DOHH2 (cell line): ENCODE measurements around the gene TRABD2A.

ENCODE experiments used
- H3F3A ChIP-seq: fragments of 200-600 bp; sonication (generic), shearing (Covaris generic); 2 replicates; pipeline ENCODE4 v1.6.0; 2016; ENCODE audit warnings: antibody characterized with exemption, mild to moderate bottlenecking; ENCODE audit not compliant: control insufficient read depth, insufficient read depth
- H3K27ac ChIP-seq: fragments of 200-600 bp; sonication (generic); 2 replicates; pipeline ENCODE4 v1.5.1; 2014; ENCODE audit warnings: low read depth, mild to moderate bottlenecking, low read length, moderate library complexity
- H3K27me3 ChIP-seq: fragments of 200-600 bp; sonication (generic); 2 replicates; pipeline ENCODE4 v1.6.1; 2014; ENCODE audit warnings: mild to moderate bottlenecking, low read length, mixed read lengths; ENCODE audit not compliant: control insufficient read depth
- H3K36me3 ChIP-seq: fragments of 200-600 bp; sonication (generic); 2 replicates; pipeline ENCODE4 v1.6.1; 2014; ENCODE audit warnings: mild to moderate bottlenecking, low read length, moderate library complexity, mixed read lengths; ENCODE audit not compliant: control insufficient read depth
- H3K4me1 ChIP-seq: fragments of 200-600 bp; sonication (generic); 2 replicates; pipeline ENCODE4 v1.6.1; 2014; ENCODE audit warnings: mild to moderate bottlenecking, low read length, mixed read lengths; ENCODE audit not compliant: control insufficient read depth
- H3K4me2 ChIP-seq: fragments of 200-600 bp; sonication (generic); 2 replicates; pipeline ENCODE4 v1.6.0; 2014; ENCODE audit warnings: mild to moderate bottlenecking, low read length, moderate library complexity
- H3K4me3 ChIP-seq: fragments of 200-600 bp; sonication (generic); 2 replicates; pipeline ENCODE4 v1.5.1; 2014; ENCODE audit warnings: mild to moderate bottlenecking, low read length, mixed read lengths
- H3K79me2 ChIP-seq: fragments of 200-600 bp; sonication (generic); 2 replicates; pipeline ENCODE4 v1.6.1; 2014; ENCODE audit warnings: mild to moderate bottlenecking, low read length, mixed read lengths; ENCODE audit not compliant: control insufficient read depth
- H3K9me2 ChIP-seq: fragments of 200-600 bp; sonication (generic); replicated peaks from 2 replicates; pipeline ENCODE4 v1.6.1; 2014; ENCODE audit warnings: mild to moderate bottlenecking, low read length, mixed read lengths; ENCODE audit not compliant: control insufficient read depth
- H3K9me3 ChIP-seq: fragments of 200-600 bp; sonication (generic); 2 replicates; pipeline ENCODE4 v1.6.1; 2014; ENCODE audit warnings: antibody characterized with exemption, low read length, mixed read lengths; ENCODE audit not compliant: control insufficient read depth, insufficient read depth
- H4K20me1 ChIP-seq: fragments of 200-600 bp; sonication (generic); 2 replicates; pipeline ENCODE4 v1.6.0; 2014; ENCODE audit warnings: low read depth, mild to moderate bottlenecking, antibody characterized with exemption, low read length, moderate library complexity; ENCODE audit not compliant: control insufficient read depth, insufficient read depth
- CTCF ChIP-seq: fragments of 200-600 bp; sonication (generic); IDR thresholded peaks from one replicate; pipeline ENCODE4 v1.5.1; 2014; ENCODE audit warnings: antibody characterized with exemption, mild to moderate bottlenecking, low read depth, low read length; ENCODE audit not compliant: poor library complexity, severe bottlenecking
- EZH2phosphoT487 ChIP-seq: fragments of 200-600 bp; sonication (generic); IDR thresholded peaks from 2 replicates; pipeline ENCODE4 v1.6.1; 2017; ENCODE audit warnings: borderline replicate concordance, mild to moderate bottlenecking, antibody characterized with exemption, low read length, moderate library complexity, mixed read lengths

The TRABD2A gene

GRCh38 chr2:84889332-84889731 lies 8.4 kb upstream of the TRABD2A start:
- Histone ChIP-seq H3K4me2 (peak overlapping the region; percentile 86), H3F3A (peaks cover 14% of the 10 kb centered on the region), H3K4me3 (peak overlapping the region; percentile 70), H3K27ac (peak overlapping the region; percentile 78), H4K20me1 (no peaks in the 10 kb centered on the region), H3K79me2 (no peaks in the 10 kb centered on the region), H3K9me2 (no peaks in the 10 kb centered on the region), H3K36me3 (no peaks in the 10 kb centered on the region), H3K4me1 (peaks cover 32% of the 10 kb centered on the region), H3K9me3 (no peaks in the 10 kb centered on the region), H3K27me3 (peaks cover under 1% of the 10 kb centered on the region; the same call in 1 of the 2 replicates)
- TF ChIP-seq EZH2phosphoT487 (no peak), CTCF (no peak)

GRCh38 chr2:84888401-84889276 lies 7.8 kb upstream of the TRABD2A start:
- H3K4me3 ChIP-seq, result peak overlapping the region; percentile 70
- H3K4me2 ChIP-seq, result peak overlapping the region; percentile 86
- no peaks in the 10 kb centered on the region for H3K9me3 ChIP-seq
- peak overlapping the region; percentile 78 for H3K27ac ChIP-seq
- H3K36me3 ChIP-seq, result no peaks in the 10 kb centered on the region
- H3K9me2 ChIP-seq, result no peaks in the 10 kb centered on the region
- peaks cover 8% of the 10 kb centered on the region for H3F3A ChIP-seq
- no peaks in the 10 kb centered on the region for H3K79me2 ChIP-seq
- no peaks in the 10 kb centered on the region for H4K20me1 ChIP-seq
- H3K27me3 ChIP-seq, result peaks cover 2% of the 10 kb centered on the region; the same call in 1 of the 2 replicates
- H3K4me1 ChIP-seq, result peaks cover 26% of the 10 kb centered on the region
- TF ChIP-seq CTCF (no peak), EZH2phosphoT487 (no peak)

GRCh38 chr2:84886791-84887190 lies 5.9 kb upstream of the TRABD2A start:
- Histone ChIP-seq H3K36me3 (no peaks in the 10 kb centered on the region), H3K9me2 (no peaks in the 10 kb centered on the region), H3F3A (peaks cover 8% of the 10 kb centered on the region), H4K20me1 (no peaks in the 10 kb centered on the region), H3K9me3 (no peaks in the 10 kb centered on the region), H3K4me3 (no peak overlapping the region), H3K4me1 (peaks cover 32% of the 10 kb centered on the region), H3K4me2 (no peak overlapping the region), H3K79me2 (no peaks in the 10 kb centered on the region), H3K27ac (no peak overlapping the region), H3K27me3 (peaks cover 4% of the 10 kb centered on the region)
- no peak for TF ChIP-seq CTCF
- no peak for TF ChIP-seq EZH2phosphoT487
